SK-N-SH (cell line): ENCODE results near the gene LRP1-AS. TPM values are rescaled to one million over a fixed set of nuclear protein-coding genes. Genes with fewer than 3 reads are reported as not detected.

Experiments used
- CTCF ChIA-PET: fragments of 300-600, 350-600 bp; formaldehyde crosslinking; extraction: SDS; loops from one replicate; lab custom pipeline; 2021; lab: Yijun Ruan, JAX
- POLR2A ChIA-PET: fragments of 350-600 bp; sonication (Branson Sonifier 250); formaldehyde crosslinking; extraction: SDS; loops from one replicate; lab custom pipeline; 2020; ENCODE audit warnings: antibody characterized with exemption, inconsistent platforms; lab: Yijun Ruan, JAX
- DNase-seq: peaks from one replicate; pipeline ENCODE4 v3.0.0; 2012
- H2AFZ ChIP-seq: fragments of 200-600 bp; sonication (generic); 2 replicates; pipeline ENCODE4 v1.8.1; 2016; ENCODE audit warnings: antibody characterized with exemption, mild to moderate bottlenecking, low read depth
- H3F3A ChIP-seq: fragments of 200-600 bp; sonication (generic); replicated peaks from 2 replicates; pipeline ENCODE3; 2016; ENCODE audit warnings: antibody characterized with exemption, mild to moderate bottlenecking; ENCODE audit not compliant: insufficient read depth
- H3K27ac ChIP-seq, 2 experiments: fragments of 200-500 bp in 1 of 2; fragments of 200-600 bp in 1 of 2; sonication (Bioruptor generic) in 1 of 2; sonication (generic), shearing (Covaris generic) in 1 of 2; 2 replicates each; pipeline versions ENCODE4 v1.5.1 to v1.6.1; 2014 to 2016; ENCODE audit warnings: low read depth in 2 of 2, inconsistent platforms in 1 of 2, low read length in 1 of 2, mild to moderate bottlenecking in 1 of 2, mixed read lengths in 1 of 2
- H3K27me3 ChIP-seq: fragments of 200-600 bp; sonication (generic), shearing (Covaris generic); 2 replicates; pipeline ENCODE4 v1.6.1; 2016; ENCODE audit warnings: mixed run types; ENCODE audit not compliant: insufficient read depth
- H3K36me3 ChIP-seq, 2 experiments: fragments of 200-500 bp in 1 of 2; fragments of 200-600 bp in 1 of 2; sonication (Bioruptor generic) in 1 of 2; sonication (generic) in 1 of 2; replicated peaks in 1 of 2; 2 replicates each; pipeline versions ENCODE3 to v1.5.1; 2014 to 2016; ENCODE audit warnings: low read length in 1 of 2, mild to moderate bottlenecking in 1 of 2; ENCODE audit not compliant: insufficient read depth in 2 of 2, control insufficient read depth in 1 of 2
- H3K4me1 ChIP-seq, 2 experiments: fragments of 200-500 bp in 1 of 2; fragments of 200-600 bp in 1 of 2; sonication (Bioruptor generic) in 1 of 2; sonication (generic), shearing (Covaris generic) in 1 of 2; 2 replicates each; pipeline versions ENCODE4 v1.5.1 to v1.6.1; 2014 to 2016; ENCODE audit warnings: low read depth in 1 of 2, low read length in 1 of 2, mixed run types in 1 of 2; ENCODE audit not compliant: insufficient read depth in 2 of 2, control insufficient read depth in 1 of 2
- H3K4me2 ChIP-seq: fragments of 200-600 bp; sonication (generic), shearing (Covaris generic); 2 replicates; pipeline ENCODE4 v1.6.1; 2017; ENCODE audit warnings: mixed run types
- H3K4me3 ChIP-seq, 2 experiments: fragments of 200-500 bp in 1 of 2; fragments of 200-600 bp in 1 of 2; sonication (Bioruptor generic) in 1 of 2; sonication (generic), shearing (Covaris generic) in 1 of 2; 2 replicates each; pipeline versions ENCODE4 v1.5.1 to v1.8.1; 2014 to 2016; ENCODE audit warnings: low read depth in 2 of 2, inconsistent platforms in 1 of 2, low read length in 1 of 2, mild to moderate bottlenecking in 1 of 2, mixed read lengths in 1 of 2, moderate library complexity in 1 of 2
- H3K79me2 ChIP-seq: fragments of 200-600 bp; sonication (generic); 2 replicates; pipeline ENCODE4 v1.8.1; 2017; ENCODE audit warnings: mild to moderate bottlenecking; ENCODE audit not compliant: insufficient read depth
- H3K9ac ChIP-seq: fragments of 200-600 bp; sonication (generic); 2 replicates; pipeline ENCODE4 v1.6.1; 2017; ENCODE audit warnings: mixed run types
- H3K9me2 ChIP-seq: fragments of 200-600 bp; sonication (generic); 2 replicates; pipeline ENCODE4 v1.6.1; 2017; ENCODE audit warnings: mixed run types
- H3K9me3 ChIP-seq: fragments of 200-600 bp; sonication (generic); 2 replicates; pipeline ENCODE4 v1.6.1; 2017; ENCODE audit warnings: mixed run types, mild to moderate bottlenecking, moderate library complexity
- H4K20me1 ChIP-seq: fragments of 200-600 bp; sonication (generic); 2 replicates; pipeline ENCODE4 v1.6.1; 2017; ENCODE audit warnings: mild to moderate bottlenecking, mixed run types; ENCODE audit not compliant: insufficient read depth
- EP300 ChIP-seq, 2 experiments: IDR thresholded peaks; 2 replicates each; pipeline versions ENCODE4 v1.4.0 to v1.6.1; 2012; ENCODE audit warnings: borderline replicate concordance in 1 of 2, low read depth in 1 of 2, low read length in 1 of 2
- JUND ChIP-seq: IDR thresholded peaks from 2 replicates; pipeline ENCODE4 v1.4.0; 2012
- MXI1 ChIP-seq: IDR thresholded peaks from 2 replicates; pipeline ENCODE4 v1.6.1; 2012; ENCODE audit warnings: mild to moderate bottlenecking, low read depth, low read length, improper control_type of control experiment
- NFIC ChIP-seq: IDR thresholded peaks from 2 replicates; pipeline ENCODE4 v1.4.0; 2012; ENCODE audit warnings: borderline replicate concordance
- NRF1 ChIP-seq: IDR thresholded peaks from 2 replicates; pipeline ENCODE4 v1.6.1; 2012; ENCODE audit warnings: low read depth, mild to moderate bottlenecking, low read length
- RAD21 ChIP-seq: IDR thresholded peaks from 2 replicates; pipeline ENCODE4 v1.6.1; 2012; ENCODE audit warnings: mild to moderate bottlenecking, low read length
- REST ChIP-seq: IDR thresholded peaks from 2 replicates; pipeline ENCODE4 v1.6.1; 2012; ENCODE audit warnings: mild to moderate bottlenecking, low read depth, low read length, moderate library complexity
- RFX5 ChIP-seq: IDR thresholded peaks from 2 replicates; pipeline ENCODE4 v1.6.1; 2012; ENCODE audit warnings: mild to moderate bottlenecking, improper control_type of control experiment, low read length
- RXRA ChIP-seq: IDR thresholded peaks from 2 replicates; pipeline ENCODE4 v1.4.0; 2012; ENCODE audit warnings: low read depth, mild to moderate bottlenecking, borderline replicate concordance
- SIN3A ChIP-seq: IDR thresholded peaks from 2 replicates; pipeline ENCODE4 v1.6.1; 2012; ENCODE audit warnings: low read depth, mild to moderate bottlenecking, low read length, moderate library complexity, borderline replicate concordance
- YY1 ChIP-seq: IDR thresholded peaks from 2 replicates; pipeline ENCODE4 v1.4.0; 2012; ENCODE audit warnings: low read depth, mild to moderate bottlenecking
- WGBS: methylation state at CpG from one replicate; pipeline ENCODE4 v1.1.6; 2017; ENCODE audit warnings: low lambda C conversion rate; 5-methylcytosine and 5-hydroxymethylcytosine counted together
- polyA plus RNA-seq, 3 experiments: library from polyadenylated mRNA; depleted of rRNA; stranded (reverse); fragments of >200 nt; gene quantifications; 2 replicates each; pipeline ENCODE4 v1.2.3, GENCODE V29; 2012
- TF ChIP-seq, protein P1 (sequence below): IDR thresholded peaks from 2 replicates; pipeline ENCODE4 v1.4.0; 2012; ENCODE audit warnings: low read depth, borderline replicate concordance
- TF ChIP-seq, protein P2 (sequence below): IDR thresholded peaks from 2 replicates; pipeline ENCODE4; 2012
- TF ChIP-seq, protein P3 (sequence below): fragments of 150-350 bp; IDR thresholded peaks from 2 replicates; pipeline ENCODE4 v1.6.1; 2017; ENCODE audit warnings: antibody characterized with exemption, low read length, low read depth, borderline replicate concordance

The LRP1-AS gene
- polyA plus RNA-seq, 1 of the 3 experiments (the other 2 are of a cell fraction) = not detected

- Histone ChIP-seq H3K4me2 (no peak overlapping the region), H2AFZ (no peak overlapping the region), H3K9me2 (no peaks in the 10 kb centered on the region), H3K9me3 (no peaks in the 10 kb centered on the region), H4K20me1 (no peaks in the 10 kb centered on the region), H3K27ac (no peak overlapping the region), H3F3A (peaks cover 4% of the 10 kb centered on the region), H3K9ac (no peak overlapping the region), H3K27me3 (no peaks in the 10 kb centered on the region), H3K4me3 (no peak overlapping the region), H3K79me2 (no peaks in the 10 kb centered on the region), H3K36me3 (peaks cover 11 to 85% of the 10 kb centered on the region in 2 experiments), H3K4me1 (no peaks in the 10 kb centered on the region)
- ChIA-PET CTCF (interaction anchor here (0.9 to 31.5 kb wide), 6 partner anchors 9 to 79 kb away, joined by 3 to 616 read pairs (median 12); partner anchors contain the start of genes LRP1 and LRP1-AS), POLR2A (no interaction called here)
- TF ChIP-seq, protein P1, sequence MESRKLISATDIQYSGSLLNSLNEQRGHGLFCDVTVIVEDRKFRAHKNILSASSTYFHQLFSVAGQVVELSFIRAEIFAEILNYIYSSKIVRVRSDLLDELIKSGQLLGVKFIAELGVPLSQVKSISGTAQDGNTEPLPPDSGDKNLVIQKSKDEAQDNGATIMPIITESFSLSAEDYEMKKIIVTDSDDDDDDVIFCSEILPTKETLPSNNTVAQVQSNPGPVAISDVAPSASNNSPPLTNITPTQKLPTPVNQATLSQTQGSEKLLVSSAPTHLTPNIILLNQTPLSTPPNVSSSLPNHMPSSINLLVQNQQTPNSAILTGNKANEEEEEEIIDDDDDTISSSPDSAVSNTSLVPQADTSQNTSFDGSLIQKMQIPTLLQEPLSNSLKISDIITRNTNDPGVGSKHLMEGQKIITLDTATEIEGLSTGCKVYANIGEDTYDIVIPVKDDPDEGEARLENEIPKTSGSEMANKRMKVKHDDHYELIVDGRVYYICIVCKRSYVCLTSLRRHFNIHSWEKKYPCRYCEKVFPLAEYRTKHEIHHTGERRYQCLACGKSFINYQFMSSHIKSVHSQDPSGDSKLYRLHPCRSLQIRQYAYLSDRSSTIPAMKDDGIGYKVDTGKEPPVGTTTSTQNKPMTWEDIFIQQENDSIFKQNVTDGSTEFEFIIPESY = no peak
- WGBS = 90% methylated on average over 10 of the region's 11 CpGs
- no peak for DNase-seq
Measured at GRCh38 chr12:57191410-57191809, 44.0 kb upstream of the LRP1-AS start.

DNA sequence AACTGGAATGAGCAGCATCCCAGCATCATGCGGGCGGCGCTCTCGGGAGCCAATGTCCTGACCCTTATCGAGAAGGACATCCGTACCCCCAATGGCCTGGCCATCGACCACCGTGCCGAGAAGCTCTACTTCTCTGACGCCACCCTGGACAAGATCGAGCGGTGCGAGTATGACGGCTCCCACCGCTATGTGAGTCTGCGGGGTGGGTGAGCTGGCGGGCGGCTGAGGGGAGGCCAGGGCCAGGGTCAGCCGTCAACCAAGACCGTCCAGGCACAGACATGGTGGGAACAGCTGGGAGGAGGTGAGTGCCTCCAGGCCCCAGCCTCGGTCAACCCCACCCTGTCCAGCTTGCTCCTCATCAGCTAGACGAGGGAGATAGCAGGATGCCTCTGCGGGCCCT, 43.4 kb upstream of the LRP1-AS start:
- peaks cover 15 to 85% of the 10 kb centered on the region in 2 experiments for H3K36me3 ChIP-seq
- no peaks in the 10 kb centered on the region for H3K9me2 ChIP-seq
- H3K9ac ChIP-seq = no peak overlapping the region
- ChIA-PET CTCF (interaction anchor here (0.9 to 31.5 kb wide), 7 partner anchors 9 to 79 kb away, joined by 3 to 616 read pairs (median 7); partner anchors contain the start of genes LRP1 and LRP1-AS), POLR2A (no interaction called here)
- DNase-seq = no peak
- H3K4me2 ChIP-seq = no peak overlapping the region
- H3K4me3 ChIP-seq = no peak overlapping the region
- H2AFZ ChIP-seq = no peak overlapping the region
- H3K27ac ChIP-seq = no peak overlapping the region
- H3K79me2 ChIP-seq = no peaks in the 10 kb centered on the region
- WGBS = 96% methylated on average over 18 of the region's 23 CpGs
- TF ChIP-seq MXI1 (no peak), REST (no peak)
- H3F3A ChIP-seq = peaks cover 4% of the 10 kb centered on the region
- H3K4me1 ChIP-seq = no peaks in the 10 kb centered on the region
- H3K27me3 ChIP-seq = no peaks in the 10 kb centered on the region
- no peaks in the 10 kb centered on the region for H4K20me1 ChIP-seq
- no peaks in the 10 kb centered on the region for H3K9me3 ChIP-seq

DNA sequence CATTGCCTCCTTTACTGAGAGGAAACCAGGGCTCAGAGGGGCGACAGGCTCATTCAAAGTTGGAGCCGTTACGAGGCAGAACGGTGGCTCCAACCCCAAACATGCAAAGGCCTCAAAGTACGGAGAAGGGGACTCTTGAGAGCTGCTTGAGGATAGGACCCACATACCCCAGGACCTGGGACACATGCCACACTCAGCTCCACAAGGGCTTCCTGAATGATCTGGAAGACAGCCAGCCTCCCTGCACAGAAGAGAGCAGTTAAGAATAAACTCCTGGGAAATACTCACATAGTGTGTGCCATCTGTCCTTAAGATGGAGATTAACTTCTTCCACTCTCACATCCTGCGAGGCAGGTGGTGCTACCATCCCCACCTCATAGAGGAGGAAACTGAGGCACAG, 42.6 kb upstream of the LRP1-AS start:
- H4K20me1 ChIP-seq = no peaks in the 10 kb centered on the region
- H3K4me3 ChIP-seq = no peak overlapping the region
- ChIA-PET POLR2A (no interaction called here), CTCF (interaction anchor here (0.9 to 31.5 kb wide), 6 partner anchors 24 to 185 kb away, joined by 3 to 616 read pairs (median 12); partner anchors contain the start of genes LRP1 and LRP1-AS)
- peaks cover 17 to 85% of the 10 kb centered on the region in 2 experiments for H3K36me3 ChIP-seq
- H3K4me1 ChIP-seq = no peaks in the 10 kb centered on the region
- H3K9me2 ChIP-seq = no peaks in the 10 kb centered on the region
- no peak overlapping the region for H3K9ac ChIP-seq
- no peaks in the 10 kb centered on the region for H3K9me3 ChIP-seq
- no peaks in the 10 kb centered on the region for H3K27me3 ChIP-seq
- WGBS = 96% methylated on average over 6 of the region's 6 CpGs
- H3K4me2 ChIP-seq = no peak overlapping the region
- no peaks in the 10 kb centered on the region for H3K79me2 ChIP-seq
- no peak overlapping the region for H2AFZ ChIP-seq
- H3F3A ChIP-seq = peaks cover 4% of the 10 kb centered on the region
- DNase-seq = no peak
- no peak overlapping the region for H3K27ac ChIP-seq
- TF ChIP-seq, protein P2, sequence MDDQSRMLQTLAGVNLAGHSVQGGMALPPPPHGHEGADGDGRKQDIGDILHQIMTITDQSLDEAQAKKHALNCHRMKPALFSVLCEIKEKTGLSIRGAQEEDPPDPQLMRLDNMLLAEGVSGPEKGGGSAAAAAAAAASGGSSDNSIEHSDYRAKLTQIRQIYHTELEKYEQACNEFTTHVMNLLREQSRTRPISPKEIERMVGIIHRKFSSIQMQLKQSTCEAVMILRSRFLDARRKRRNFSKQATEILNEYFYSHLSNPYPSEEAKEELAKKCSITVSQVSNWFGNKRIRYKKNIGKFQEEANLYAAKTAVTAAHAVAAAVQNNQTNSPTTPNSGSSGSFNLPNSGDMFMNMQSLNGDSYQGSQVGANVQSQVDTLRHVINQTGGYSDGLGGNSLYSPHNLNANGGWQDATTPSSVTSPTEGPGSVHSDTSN = no peak
- no peak for TF ChIP-seq EP300 (IDR thresholded peaks at IDR 0.05; ENCODE audit: borderline replicate concordance in 1 of 2, low read depth in 1 of 2, low read length in 1 of 2)
- TF ChIP-seq, protein P3, sequence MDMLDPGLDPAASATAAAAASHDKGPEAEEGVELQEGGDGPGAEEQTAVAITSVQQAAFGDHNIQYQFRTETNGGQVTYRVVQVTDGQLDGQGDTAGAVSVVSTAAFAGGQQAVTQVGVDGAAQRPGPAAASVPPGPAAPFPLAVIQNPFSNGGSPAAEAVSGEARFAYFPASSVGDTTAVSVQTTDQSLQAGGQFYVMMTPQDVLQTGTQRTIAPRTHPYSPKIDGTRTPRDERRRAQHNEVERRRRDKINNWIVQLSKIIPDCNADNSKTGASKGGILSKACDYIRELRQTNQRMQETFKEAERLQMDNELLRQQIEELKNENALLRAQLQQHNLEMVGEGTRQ = no peak
- no peak for TF ChIP-seq RXRA
- TF ChIP-seq RFX5 = no peak
- no peak for TF ChIP-seq MXI1
- TF ChIP-seq NFIC = no peak
- no peak for TF ChIP-seq JUND
- no peak for TF ChIP-seq YY1
- no peak for TF ChIP-seq SIN3A
- TF ChIP-seq NRF1 = no peak
- TF ChIP-seq RAD21 = no peak
